ENCODE measurements around the gene PCNX2. TPM values are rescaled to one million over a fixed set of nuclear protein-coding genes. Genes with fewer than 3 reads are reported as not detected.

The PCNX2 gene
- polyA plus RNA-seq, 1 donor (not counting 4 experiments of a cell fraction or from before 2014, with no cell fraction given): 18.0 TPM

GRCh38 chr1:232987774-232988140, 307.8 kb downstream of the PCNX2 start:
- Histone ChIP-seq H3K36me3 (ENCODE audit: control insufficient read depth in 2 of 2, extremely low read depth in 1 of 2, insufficient read depth in 2 of 2, low read length in 2 of 2) (peaks cover 8 to 22% of the 10 kb centered on the region in 2 experiments), H3K4me1 (ENCODE audit: control insufficient read depth, extremely low read depth, insufficient read depth, low read length) (peaks cover 13% of the 10 kb centered on the region), H3K4me3 (ENCODE audit: control insufficient read depth in 2 of 3, extremely low read depth in 1 of 3, insufficient read depth in 2 of 3, low read depth in 1 of 3, low read length in 3 of 3) (no peak overlapping the region), H3K27me3 (ENCODE audit: control insufficient read depth, extremely low read depth, insufficient read depth, low read length) (no peaks in the 10 kb centered on the region), H3K27ac (ENCODE audit: control insufficient read depth, insufficient read depth, low read length) (no peak overlapping the region), H3K4me2 (ENCODE audit: control insufficient read depth, extremely low read depth, insufficient read depth, low read depth, low read length) (no peak overlapping the region), H2AFZ (ENCODE audit: control insufficient read depth, low read length) (no peak overlapping the region), H3K9me3 (ENCODE audit: control insufficient read depth, low read depth, low read length) (no peaks in the 10 kb centered on the region), H3K79me2 (ENCODE audit: control insufficient read depth, insufficient read depth, low read length) (no peaks in the 10 kb centered on the region), H3K9me1 (ENCODE audit: control insufficient read depth, extremely low read depth, insufficient read depth, low read length) (no peaks in the 10 kb centered on the region), H4K20me1 (ENCODE audit: control insufficient read depth, extremely low read depth, insufficient read depth, low read length) (no peaks in the 10 kb centered on the region), H3K9ac (ENCODE audit: control insufficient read depth, extremely low read depth, insufficient read depth, low read length) (no peak overlapping the region)
- dilution Hi-C loops (cut with MboI; ENCODE audit: extremely low pct_ligation_motif_present, low sequenced_read_pairs): no loop called here
- DNase-seq (ENCODE audit: low read depth, low spot score) (no peak), FAIRE-seq (no peak)
- TF ChIP-seq EZH2 (IDR thresholded peaks at IDR 0.05; ENCODE audit: low read length): no peak
- TF ChIP-seq CTCF (optimal IDR thresholded peaks at IDR 0.05 in 1 of 3, IDR thresholded peaks at IDR 0.05 in 1 of 3, conservative IDR thresholded peaks at IDR 0.05 in 1 of 3; ENCODE audit: extremely low read depth in 1 of 3, insufficient read depth in 2 of 3, low read length in 3 of 3): no peak

DNA sequence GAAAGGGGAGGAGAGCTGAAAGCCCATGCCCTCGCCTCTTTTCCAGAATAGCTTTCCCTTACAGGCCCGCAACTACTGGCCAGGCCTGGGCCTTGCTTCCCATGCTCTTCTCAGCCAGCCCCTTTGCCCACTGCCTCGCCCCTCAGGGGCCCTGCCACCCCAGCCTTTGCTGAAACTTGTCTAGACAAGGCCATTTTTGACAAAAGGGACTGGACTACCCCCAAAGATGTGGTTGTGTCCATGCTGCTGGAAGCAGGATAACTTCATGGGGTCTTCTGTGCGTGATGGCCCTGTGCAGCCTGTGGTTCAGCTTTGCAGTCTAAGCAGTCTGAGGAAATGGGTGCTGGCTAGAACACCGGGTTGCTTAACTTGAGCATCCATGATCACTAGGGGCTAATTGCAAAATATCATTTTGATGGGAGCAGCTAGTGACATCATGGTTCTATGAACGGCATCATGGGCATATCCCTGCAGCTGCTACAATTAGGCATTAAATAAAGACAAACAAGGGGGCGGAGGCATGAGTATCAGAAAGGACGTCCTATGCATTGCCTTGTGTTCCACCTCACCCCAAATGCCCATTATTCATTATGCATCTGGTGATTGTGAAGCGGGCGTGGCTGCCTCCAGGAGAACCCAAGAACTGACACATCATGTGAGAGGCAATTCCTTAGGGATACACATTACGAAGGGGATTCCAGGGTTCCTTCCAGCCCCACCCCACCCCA, 308.3 kb downstream of the PCNX2 start:
- Histone ChIP-seq H3K9me3 (ENCODE audit: control insufficient read depth, low read depth, low read length) (no peaks in the 10 kb centered on the region), H3K4me2 (ENCODE audit: control insufficient read depth, extremely low read depth, insufficient read depth, low read depth, low read length) (no peak overlapping the region), H3K4me3 (ENCODE audit: control insufficient read depth in 2 of 3, extremely low read depth in 1 of 3, insufficient read depth in 2 of 3, low read depth in 1 of 3, low read length in 3 of 3) (no peak overlapping the region), H2AFZ (ENCODE audit: control insufficient read depth, low read length) (no peak overlapping the region), H4K20me1 (ENCODE audit: control insufficient read depth, extremely low read depth, insufficient read depth, low read length) (no peaks in the 10 kb centered on the region), H3K9me1 (ENCODE audit: control insufficient read depth, extremely low read depth, insufficient read depth, low read length) (no peaks in the 10 kb centered on the region), H3K27ac (ENCODE audit: control insufficient read depth, insufficient read depth, low read length) (no peak overlapping the region), H3K27me3 (ENCODE audit: control insufficient read depth, extremely low read depth, insufficient read depth, low read length) (no peaks in the 10 kb centered on the region), H3K36me3 (ENCODE audit: control insufficient read depth in 2 of 2, extremely low read depth in 1 of 2, insufficient read depth in 2 of 2, low read length in 2 of 2) (peaks cover 8 to 19% of the 10 kb centered on the region in 2 experiments), H3K79me2 (ENCODE audit: control insufficient read depth, insufficient read depth, low read length) (no peaks in the 10 kb centered on the region), H3K9ac (ENCODE audit: control insufficient read depth, extremely low read depth, insufficient read depth, low read length) (no peak overlapping the region), H3K4me1 (ENCODE audit: control insufficient read depth, extremely low read depth, insufficient read depth, low read length) (peaks cover 13% of the 10 kb centered on the region)
- peak; percentile 33 for DNase-seq (ENCODE audit: low read depth, low spot score)
- dilution Hi-C loops (cut with MboI; ENCODE audit: extremely low pct_ligation_motif_present, low sequenced_read_pairs): no loop called here
- peak; percentile 17 for FAIRE-seq
- TF ChIP-seq CTCF (optimal IDR thresholded peaks at IDR 0.05 in 1 of 3, IDR thresholded peaks at IDR 0.05 in 1 of 3, conservative IDR thresholded peaks at IDR 0.05 in 1 of 3; ENCODE audit: extremely low read depth in 1 of 3, insufficient read depth in 2 of 3, low read length in 3 of 3): no peak
- no peak for TF ChIP-seq EZH2 (IDR thresholded peaks at IDR 0.05; ENCODE audit: low read length)
